Measurements from ENCODE around the gene DNTT.

GRCh38 chr10:96370584-96371157 is 66.4 kb downstream of the DNTT start:
- TF ChIP-seq GATA2 (IDR thresholded peaks at IDR 0.05; ENCODE audit: low read depth, low read length) (no peak), GATA3 (IDR thresholded peaks at IDR 0.05; ENCODE audit: low read depth, low read length) (no peak)

Data from SH-SY5Y (cell line).